ENCODE measurements around the gene INPP4B. TPM values are rescaled to one million over a fixed set of nuclear protein-coding genes. Genes with fewer than 3 reads are reported as not detected.

The INPP4B gene
- total RNA-seq, 1 experiment from 2014 or later, result 0.07 TPM

DNA sequence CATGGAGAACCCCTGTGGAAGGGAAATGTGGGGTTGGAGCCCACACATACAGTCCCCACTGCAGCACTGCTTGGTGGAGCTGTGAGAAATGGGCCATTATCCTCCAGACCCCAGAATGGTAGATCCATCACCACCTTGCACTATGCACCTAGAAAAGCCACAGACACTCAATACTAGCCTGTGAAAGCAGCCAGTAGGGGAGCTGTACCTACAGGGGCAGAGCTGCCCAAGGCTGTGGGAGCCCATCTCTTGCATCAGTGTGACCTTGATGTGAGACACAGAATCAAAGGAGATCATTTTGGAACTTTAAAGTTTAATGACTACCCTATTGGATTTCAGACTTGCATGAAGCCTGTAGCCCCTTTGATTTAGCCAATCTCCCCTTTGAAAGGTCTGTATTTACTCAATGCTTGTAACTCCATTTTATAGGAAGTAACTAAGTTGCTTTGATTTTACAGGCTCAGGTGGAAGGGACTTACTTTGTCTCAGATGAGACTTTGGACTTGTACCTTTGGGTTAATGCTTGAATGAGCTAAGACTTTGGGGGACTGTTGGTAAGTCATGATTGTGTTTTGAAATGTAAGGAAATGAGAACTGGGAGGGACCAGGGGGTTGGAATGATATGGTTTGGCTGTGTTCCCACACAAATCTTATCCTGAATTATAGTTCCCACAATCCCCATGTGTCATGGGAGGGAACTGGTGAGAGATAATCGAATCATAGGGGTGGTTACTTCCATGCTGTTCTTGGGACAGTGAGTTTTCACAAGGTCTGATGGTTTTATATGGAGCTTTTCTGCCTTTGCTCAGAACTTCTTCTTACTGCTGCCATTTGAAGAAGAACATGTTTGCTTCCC is 352.6 kb downstream of the INPP4B start:
- DNase-seq, result no peak
- no peak overlapping the region for H2BK12ac ChIP-seq (ENCODE audit: insufficient read length, low read depth, low read length)
- no peak overlapping the region for H3K56ac ChIP-seq (ENCODE audit: insufficient read length, low read depth, low read length)
- WGBS (ENCODE audit: extremely low coverage, insufficient read length, low lambda C conversion rate), result no CpG with 5 or more reads among the region's 1 CpG
- Mint-ChIP-seq H3K4me1 (no peaks in the 10 kb centered on the region), H3K9me3 (peaks cover 0 to 2% of the 10 kb centered on the region in 2 experiments; a peak in 3 of 5 replicates), H3K4me3 (no peak overlapping the region), H3K36me3 (ENCODE audit: insufficient read depth in 1 of 3, low read depth in 3 of 3) (no peaks in the 10 kb centered on the region), H3K27ac (no peak overlapping the region), H3K27me3 (ENCODE audit: low read depth) (no peaks in the 10 kb centered on the region)
- H2BK120ac ChIP-seq (ENCODE audit: low read depth, low read length, poor library complexity, severe bottlenecking), result no peak overlapping the region
- no peak overlapping the region for H3K27ac ChIP-seq (ENCODE audit: insufficient read length, low read depth, low read length)
- no peak overlapping the region for H3K4me2 ChIP-seq (ENCODE audit: insufficient read depth, insufficient read length, low read length)
- H4K20me1 ChIP-seq (ENCODE audit: control insufficient read depth, insufficient read depth, insufficient read length), result no peaks in the 10 kb centered on the region
- H3K4me1 ChIP-seq (ENCODE audit: insufficient read depth, low read length), result no peaks in the 10 kb centered on the region
- no peaks in the 10 kb centered on the region for H3K27me3 ChIP-seq (ENCODE audit: insufficient read depth, low read length)
- no peak overlapping the region for H4K5ac ChIP-seq (ENCODE audit: insufficient read length, low read depth, low read length)
- H2BK15ac ChIP-seq (ENCODE audit: low read depth, low read length), result no peak overlapping the region
- H2AFZ ChIP-seq (ENCODE audit: low read length), result no peak overlapping the region
- H2BK5ac ChIP-seq (ENCODE audit: insufficient read length, low read length), result no peak overlapping the region
- no peak overlapping the region for H3K14ac ChIP-seq (ENCODE audit: insufficient read depth, low read length)
- H3K18ac ChIP-seq (ENCODE audit: insufficient read length, low read depth, low read length), result no peak overlapping the region
- no peak overlapping the region for H3K23ac ChIP-seq (ENCODE audit: insufficient read length, low read depth, low read length)
- no peak overlapping the region for H4K8ac ChIP-seq (replicated peaks; ENCODE audit: insufficient read length, low read depth, low read length)
- no peaks in the 10 kb centered on the region for H3K9me3 ChIP-seq (ENCODE audit: control insufficient read depth, low read depth, low read length)
- H3K9ac ChIP-seq (ENCODE audit: extremely low read depth, insufficient read length, low read length), result no peak overlapping the region
- H3K79me1 ChIP-seq (ENCODE audit: insufficient read depth, low read depth, low read length, poor library complexity, severe bottlenecking), result no peaks in the 10 kb centered on the region
- no peaks in the 10 kb centered on the region for H3K23me2 ChIP-seq (ENCODE audit: insufficient read length, low read depth, low read length, poor library complexity, severe bottlenecking)
- no peaks in the 10 kb centered on the region for H3K79me2 ChIP-seq (ENCODE audit: insufficient read depth, low read length)
- TF ChIP-seq CTCF (conservative IDR thresholded peaks at IDR 0.05), result peak; percentile 35; the same call in 1 of the 3 replicates
- no peak overlapping the region for H3K4ac ChIP-seq (ENCODE audit: low read depth, low read length)
- H4K91ac ChIP-seq (ENCODE audit: insufficient read length, low read depth, low read length), result no peak overlapping the region
- H2BK20ac ChIP-seq (ENCODE audit: low read depth, low read length, poor library complexity, severe bottlenecking), result no peak overlapping the region
- H3T11ph ChIP-seq (ENCODE audit: low read length), result no peak overlapping the region
- H2AK5ac ChIP-seq (ENCODE audit: insufficient read length, low read length), result no peak overlapping the region

All from H9 (cell line).